GM12865 (cell line): Measurements from ENCODE around the gene PNKD.

Source experiments
- DNase-seq: peaks from one replicate; pipeline ENCODE4 v3.0.0; 2010; ENCODE audit warnings: low read depth
- H3K4me3 ChIP-seq: 2 replicates; pipeline ENCODE4 v1.5.1; 2011; ENCODE audit warnings: mild to moderate bottlenecking, low read depth, low read length, control low read depth
- CTCF ChIP-seq: IDR thresholded peaks from 2 replicates; pipeline ENCODE4 v1.5.1; 2011; ENCODE audit warnings: low read length, control low read depth, low read depth, inconsistent platforms; ENCODE audit not compliant: insufficient read depth; ENCODE audit errors: missing control alignments

PNKD gene

GRCh38 chr2:218344755-218345417 is 74.6 kb downstream of the PNKD start:
- no peak for DNase-seq
- no peak for TF ChIP-seq CTCF
- no peak overlapping the region for H3K4me3 ChIP-seq

- TF ChIP-seq CTCF: no peak
- DNase-seq: no peak
- no peak overlapping the region for H3K4me3 ChIP-seq
These were observed 75.3 kb downstream of the PNKD start for GRCh38 chr2:218345491-218346236.

- no peak for DNase-seq
- H3K4me3 ChIP-seq: no peak overlapping the region
- no peak for TF ChIP-seq CTCF
These were observed 76.9 kb downstream of the PNKD start for GRCh38 chr2:218347172-218347571.

GRCh38 chr2:218354045-218354444 is 83.7 kb downstream of the PNKD start:
- no peak for DNase-seq
- no peak overlapping the region for H3K4me3 ChIP-seq
- no peak for TF ChIP-seq CTCF

GRCh38 chr2:218354850-218355443 is 84.6 kb downstream of the PNKD start:
- TF ChIP-seq CTCF: no peak
- no peak overlapping the region for H3K4me3 ChIP-seq
- no peak for DNase-seq

GRCh38 chr2:218357236-218358177 is 87.2 kb downstream of the PNKD start:
- no peak for DNase-seq
- no peak for TF ChIP-seq CTCF
- no peak overlapping the region for H3K4me3 ChIP-seq
